IMR-90 (cell line): ENCODE measurements around the gene AHSG. TPM values are rescaled to one million over a fixed set of nuclear protein-coding genes. Genes with fewer than 3 reads are reported as not detected.

Experiments
- ATAC-seq: fragments of 200-7000 bp; cut with Tn5 transposase; 2 replicates; pipeline ENCODE4 v1.9.1; 2020; ENCODE audit warnings: low read depth, mild to moderate bottlenecking, moderate library complexity
- BruUV-seq: library from RNA; stranded (reverse); fragments of 400-500 nt; replicated peaks from 2 replicates; lab custom pipeline; 2021; lab: Mats Ljungman, UMichigan
- CTCF ChIA-PET: fragments of 300-600 bp; formaldehyde crosslinking; extraction: SDS; loops from one replicate; lab custom pipeline; 2021; ENCODE audit warnings: antibody characterized with exemption; lab: Yijun Ruan, JAX
- POLR2A ChIA-PET: fragments of 300-600 bp; sonication (Branson Sonifier 250); formaldehyde crosslinking; loops from one replicate; lab custom pipeline; 2022; ENCODE audit warnings: antibody characterized with exemption; ENCODE audit not compliant: unreplicated experiment; lab: Charles Lee
- DNase-seq: peaks from one replicate; pipeline ENCODE4 v3.0.0; 2013
- H2AFZ ChIP-seq: replicated peaks from 2 replicates; pipeline ENCODE3; 2013; ENCODE audit warnings: low read length, mild to moderate bottlenecking; ENCODE audit not compliant: poor library complexity
- H2AK5ac ChIP-seq: 2 replicates; pipeline ENCODE4 v1.6.1; 2013; ENCODE audit warnings: low read depth, low read length, inconsistent platforms
- H2AK9ac ChIP-seq: replicated peaks from 2 replicates; pipeline ENCODE3; 2013; ENCODE audit warnings: mild to moderate bottlenecking, low read depth, low read length, moderate library complexity; ENCODE audit not compliant: poor library complexity
- H2BK120ac ChIP-seq: 2 replicates; pipeline ENCODE4 v1.6.1; 2013; ENCODE audit warnings: low read depth, low read length, inconsistent platforms
- H2BK15ac ChIP-seq: 3 replicates; pipeline ENCODE4 v1.6.1; 2013; ENCODE audit warnings: low read depth, low read length, inconsistent platforms
- H2BK20ac ChIP-seq: 2 replicates; pipeline ENCODE4 v1.6.1; 2013; ENCODE audit warnings: low read depth, mild to moderate bottlenecking, inconsistent platforms, low read length, moderate library complexity
- H2BK5ac ChIP-seq: 2 replicates; pipeline ENCODE4 v1.6.1; 2013; ENCODE audit warnings: mild to moderate bottlenecking, low read depth, low read length, inconsistent platforms; ENCODE audit not compliant: poor library complexity, severe bottlenecking
- H3K14ac ChIP-seq: replicated peaks from 2 replicates; pipeline ENCODE4 v1.6.1; 2013; ENCODE audit warnings: low read depth, low read length, inconsistent platforms
- H3K18ac ChIP-seq: 2 replicates; pipeline ENCODE4 v1.6.1; 2013; ENCODE audit warnings: low read depth, low read length, control low read depth
- H3K23ac ChIP-seq: 2 replicates; pipeline ENCODE4 v1.6.1; 2013; ENCODE audit warnings: low read depth, low read length, inconsistent platforms
- H3K27ac ChIP-seq: 2 replicates; pipeline ENCODE4 v1.5.1; 2013; ENCODE audit warnings: mild to moderate bottlenecking, control low read depth, low read length; ENCODE audit not compliant: insufficient read depth
- H3K27me3 ChIP-seq: 2 replicates; pipeline ENCODE4 v1.6.1; 2013; ENCODE audit warnings: low read length; ENCODE audit not compliant: control insufficient read depth, insufficient read depth
- H3K36me3 ChIP-seq: 2 replicates; pipeline ENCODE4 v1.6.1; 2013; ENCODE audit warnings: low read length, mixed read lengths; ENCODE audit not compliant: control insufficient read depth, insufficient read depth
- H3K4ac ChIP-seq: 2 replicates; pipeline ENCODE4 v1.6.1; 2013; ENCODE audit warnings: low read depth, low read length, inconsistent platforms
- H3K4me1 ChIP-seq: 2 replicates; pipeline ENCODE4 v1.6.1; 2013; ENCODE audit warnings: low read length, mixed read lengths; ENCODE audit not compliant: control insufficient read depth, insufficient read depth
- H3K4me2 ChIP-seq: 2 replicates; pipeline ENCODE4 v1.6.1; 2013; ENCODE audit warnings: low read depth, mild to moderate bottlenecking, control low read depth, low read length, moderate library complexity
- H3K4me3 ChIP-seq: 2 replicates; pipeline ENCODE4 v1.5.1; 2013; ENCODE audit warnings: low read depth, mild to moderate bottlenecking, control low read depth, low read length, moderate library complexity; ENCODE audit not compliant: insufficient read depth
- H3K56ac ChIP-seq: 2 replicates; pipeline ENCODE4 v1.6.1; 2013; ENCODE audit warnings: low read length, inconsistent platforms; ENCODE audit not compliant: insufficient read depth; ENCODE audit errors: extremely low read depth
- H3K79me1 ChIP-seq, 2 experiments: 2 replicates each; pipeline ENCODE4 v1.6.1; 2013; ENCODE audit warnings: low read length in 2 of 2, inconsistent platforms in 1 of 2, low read depth in 1 of 2
- H3K9ac ChIP-seq: 2 replicates; pipeline ENCODE4 v1.6.1; 2013; ENCODE audit warnings: low read depth, low read length, control low read depth
- H3K9me1 ChIP-seq: 2 replicates; pipeline ENCODE4 v1.6.1; 2013; ENCODE audit warnings: low read length, inconsistent platforms; ENCODE audit not compliant: insufficient read depth
- H3K9me3 ChIP-seq: 2 replicates; pipeline ENCODE4 v1.6.1; 2013; ENCODE audit warnings: low read length; ENCODE audit not compliant: control insufficient read depth, insufficient read depth
- H4K20me1 ChIP-seq: 2 replicates; pipeline ENCODE4 v1.6.1; 2013; ENCODE audit warnings: low read length, inconsistent platforms; ENCODE audit not compliant: insufficient read depth
- H4K5ac ChIP-seq: 2 replicates; pipeline ENCODE4 v1.6.1; 2013; ENCODE audit warnings: mild to moderate bottlenecking, low read depth, low read length, control low read depth
- H4K8ac ChIP-seq, 2 experiments: 2 replicates each; pipeline ENCODE4 v1.6.1; 2013; ENCODE audit warnings: low read depth in 2 of 2, low read length in 2 of 2, control low read depth in 1 of 2, inconsistent platforms in 1 of 2
- H4K91ac ChIP-seq: 2 replicates; pipeline ENCODE4 v1.6.1; 2013; ENCODE audit warnings: low read depth, low read length, inconsistent platforms; ENCODE audit not compliant: insufficient read depth
- BHLHE40 ChIP-seq: fragments of 150-350 bp; IDR thresholded peaks from 2 replicates; pipeline ENCODE4 v1.6.1; 2016; ENCODE audit warnings: mild to moderate bottlenecking, low read depth, low read length
- CEBPB ChIP-seq: IDR thresholded peaks from 2 replicates; pipeline ENCODE4 v1.6.1; 2012; ENCODE audit warnings: low read depth, low read length, improper control_type of control experiment
- CHD1 ChIP-seq: IDR thresholded peaks from 2 replicates; pipeline ENCODE4 v1.6.1; 2012; ENCODE audit warnings: low read depth, low read length, improper control_type of control experiment
- FOS ChIP-seq: fragments of 150-350 bp; IDR thresholded peaks from 2 replicates; pipeline ENCODE4 v1.6.1; 2016; ENCODE audit warnings: low read depth, low read length
- MAFK ChIP-seq: IDR thresholded peaks from 2 replicates; pipeline ENCODE4 v1.6.1; 2012; ENCODE audit warnings: low read depth, low read length, improper control_type of control experiment
- MAZ ChIP-seq: IDR thresholded peaks from 2 replicates; pipeline ENCODE4 v1.6.1; 2012; ENCODE audit warnings: low read depth, mild to moderate bottlenecking, low read length, improper control_type of control experiment, moderate library complexity, borderline replicate concordance
- MXI1 ChIP-seq: IDR thresholded peaks from 2 replicates; pipeline ENCODE4 v1.6.1; 2012; ENCODE audit warnings: low read depth, mild to moderate bottlenecking, low read length, moderate library complexity, borderline replicate concordance
- NFE2L2 ChIP-seq: fragments of 150-350 bp; IDR thresholded peaks from 2 replicates; pipeline ENCODE4 v1.6.1; 2016; ENCODE audit warnings: low read depth, mild to moderate bottlenecking, low read length
- POLR2A ChIP-seq: IDR thresholded peaks from 2 replicates; pipeline ENCODE4 v1.6.1; 2012; ENCODE audit warnings: mild to moderate bottlenecking, low read depth, low read length
- RAD21 ChIP-seq: IDR thresholded peaks from 2 replicates; pipeline ENCODE4 v1.6.1; 2012; ENCODE audit warnings: low read length, improper control_type of control experiment
- RCOR1 ChIP-seq: IDR thresholded peaks from 2 replicates; pipeline ENCODE4 v1.6.1; 2012; ENCODE audit warnings: mild to moderate bottlenecking, low read length, improper control_type of control experiment; ENCODE audit not compliant: insufficient replicate concordance
- RFX5 ChIP-seq: IDR thresholded peaks from 2 replicates; pipeline ENCODE4 v1.8.0; 2012; ENCODE audit warnings: low read depth, mild to moderate bottlenecking, low read length, moderate library complexity
- SMC3 ChIP-seq: fragments of 150-350 bp; IDR thresholded peaks from 2 replicates; pipeline ENCODE4 v1.6.1; 2016; ENCODE audit warnings: low read depth, mild to moderate bottlenecking, antibody characterized with exemption, low read length, moderate library complexity
- USF2 ChIP-seq: fragments of 150-350 bp; IDR thresholded peaks from 2 replicates; pipeline ENCODE4 v1.6.1; 2017; ENCODE audit warnings: mild to moderate bottlenecking, antibody characterized with exemption, low read length, low read depth
- dilution Hi-C: fragments of 300-500 bp; cut with HindIII; formaldehyde crosslinking; loops from one replicate; pipeline ENCODE4 v1.14.3; 2018; ENCODE audit warnings: low sequenced_read_pairs; ENCODE audit not compliant: unreplicated experiment
- in situ Hi-C: fragments of 300-500 bp; cut with MboI; formaldehyde crosslinking; loops from 3 replicates; pipeline ENCODE4 v1.14.3; 2019; ENCODE audit warnings: low sequenced_read_pairs, inconsistent platforms, mixed read lengths
- intact Hi-C: fragments of 100-400 bp; cut with micrococcal nuclease; formaldehyde crosslinking; loops from 2 replicates; pipeline ENCODE4 v1.10.0; 2022
- polyA plus RNA-seq, 3 experiments: library from polyadenylated mRNA; depleted of rRNA; stranded (reverse); fragments of >200 nt; gene quantifications; 2 replicates each; pipeline ENCODE4 v1.2.3, GENCODE V29; 2012; ENCODE audit warnings: low replicate concordance in 1 of 3
- total RNA-seq: library from RNA; depleted of rRNA; stranded (reverse); fragments of >200 nt; gene quantifications from 2 replicates; pipeline ENCODE4 v1.2.3, GENCODE V29; 2012
- TF ChIP-seq, protein P1 (sequence below): fragments of 150-350 bp; IDR thresholded peaks from 2 replicates; pipeline ENCODE4 v1.6.1; 2016; ENCODE audit warnings: low read depth, mild to moderate bottlenecking, low read length, moderate library complexity, borderline replicate concordance
- TF ChIP-seq, protein P2 (sequence below): conservative IDR thresholded peaks from 2 replicates; pipeline ENCODE4 v1.5.1; 2012; ENCODE audit warnings: mild to moderate bottlenecking, low read depth, low read length, improper control_type of control experiment

Gene AHSG
- total and polyA plus RNA-seq, 2 of the 4 experiments (the other 2 are of a cell fraction) = not detected

- no peak for ATAC-seq
Observed at GRCh38 chr3:186605078-186605477, 7.8 kb upstream of the AHSG start.

More at GRCh38 chr3:186605078-186605477, 7.8 kb upstream of the AHSG start:
- dilution Hi-C loops = no loop called here
- H3K4me2 ChIP-seq = no peak overlapping the region
- no peak overlapping the region for H2AFZ ChIP-seq
- H3K4me1 ChIP-seq = no peaks in the 10 kb centered on the region
- POLR2A ChIA-PET = no interaction called here
- H4K91ac ChIP-seq = no peak overlapping the region
- no peak overlapping the region for H2AK5ac ChIP-seq
- no peak overlapping the region for H4K8ac ChIP-seq
- CTCF ChIA-PET = no interaction called here
- H2AK9ac ChIP-seq = no peak overlapping the region
- DNase-seq = no peak
- H2BK5ac ChIP-seq = no peak overlapping the region
- no peaks in the 10 kb centered on the region for H3K9me1 ChIP-seq
- H3K9me3 ChIP-seq = no peaks in the 10 kb centered on the region
- H3K56ac ChIP-seq = no peak overlapping the region
- no peaks in the 10 kb centered on the region for H3K36me3 ChIP-seq
- no peak overlapping the region for H2BK120ac ChIP-seq
- H3K14ac ChIP-seq = no peak overlapping the region
- H3K9ac ChIP-seq = no peak overlapping the region
- no peak overlapping the region for H3K18ac ChIP-seq
- in situ Hi-C loops = no loop called here
- no TSS peak for BruUV-seq
- no peak overlapping the region for H3K4ac ChIP-seq
- H4K20me1 ChIP-seq = no peaks in the 10 kb centered on the region
- H3K79me1 ChIP-seq = no peaks in the 10 kb centered on the region
- no peak overlapping the region for H3K4me3 ChIP-seq
- H3K27ac ChIP-seq = no peak overlapping the region
- no peak overlapping the region for H2BK15ac ChIP-seq
- no peak overlapping the region for H2BK20ac ChIP-seq
- no peak overlapping the region for H3K23ac ChIP-seq
- intact Hi-C loops = no loop called here
- TF ChIP-seq MAFK = no peak
- no peak for TF ChIP-seq RFX5
- TF ChIP-seq NFE2L2 = no peak
- TF ChIP-seq, protein P1, sequence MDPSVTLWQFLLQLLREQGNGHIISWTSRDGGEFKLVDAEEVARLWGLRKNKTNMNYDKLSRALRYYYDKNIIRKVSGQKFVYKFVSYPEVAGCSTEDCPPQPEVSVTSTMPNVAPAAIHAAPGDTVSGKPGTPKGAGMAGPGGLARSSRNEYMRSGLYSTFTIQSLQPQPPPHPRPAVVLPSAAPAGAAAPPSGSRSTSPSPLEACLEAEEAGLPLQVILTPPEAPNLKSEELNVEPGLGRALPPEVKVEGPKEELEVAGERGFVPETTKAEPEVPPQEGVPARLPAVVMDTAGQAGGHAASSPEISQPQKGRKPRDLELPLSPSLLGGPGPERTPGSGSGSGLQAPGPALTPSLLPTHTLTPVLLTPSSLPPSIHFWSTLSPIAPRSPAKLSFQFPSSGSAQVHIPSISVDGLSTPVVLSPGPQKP = no peak
- TF ChIP-seq RCOR1 = no peak
- TF ChIP-seq, protein P2, sequence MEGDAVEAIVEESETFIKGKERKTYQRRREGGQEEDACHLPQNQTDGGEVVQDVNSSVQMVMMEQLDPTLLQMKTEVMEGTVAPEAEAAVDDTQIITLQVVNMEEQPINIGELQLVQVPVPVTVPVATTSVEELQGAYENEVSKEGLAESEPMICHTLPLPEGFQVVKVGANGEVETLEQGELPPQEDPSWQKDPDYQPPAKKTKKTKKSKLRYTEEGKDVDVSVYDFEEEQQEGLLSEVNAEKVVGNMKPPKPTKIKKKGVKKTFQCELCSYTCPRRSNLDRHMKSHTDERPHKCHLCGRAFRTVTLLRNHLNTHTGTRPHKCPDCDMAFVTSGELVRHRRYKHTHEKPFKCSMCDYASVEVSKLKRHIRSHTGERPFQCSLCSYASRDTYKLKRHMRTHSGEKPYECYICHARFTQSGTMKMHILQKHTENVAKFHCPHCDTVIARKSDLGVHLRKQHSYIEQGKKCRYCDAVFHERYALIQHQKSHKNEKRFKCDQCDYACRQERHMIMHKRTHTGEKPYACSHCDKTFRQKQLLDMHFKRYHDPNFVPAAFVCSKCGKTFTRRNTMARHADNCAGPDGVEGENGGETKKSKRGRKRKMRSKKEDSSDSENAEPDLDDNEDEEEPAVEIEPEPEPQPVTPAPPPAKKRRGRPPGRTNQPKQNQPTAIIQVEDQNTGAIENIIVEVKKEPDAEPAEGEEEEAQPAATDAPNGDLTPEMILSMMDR = no peak
- TF ChIP-seq FOS = no peak
- TF ChIP-seq RAD21 = no peak
- TF ChIP-seq MAZ = no peak
- TF ChIP-seq BHLHE40 = no peak
- TF ChIP-seq MXI1 = no peak
- no peak for TF ChIP-seq CHD1
- no peak for TF ChIP-seq SMC3
- no peak for TF ChIP-seq CEBPB
- no peak for TF ChIP-seq POLR2A
- TF ChIP-seq USF2 = no peak
- H4K5ac ChIP-seq = no peak overlapping the region
- H3K27me3 ChIP-seq = peaks cover 9% of the 10 kb centered on the region
